ENCODE data around the gene TENM4. TPM values are rescaled to one million over a fixed set of nuclear protein-coding genes. Genes with fewer than 3 reads are reported as not detected.

Gene TENM4
- total RNA-seq, 2 experiments from 2014 or later: not detected

GRCh38 chr11:79375818-79376550 lies 64.8 kb downstream of the TENM4 start:
- CTCF ChIA-PET (ENCODE audit: unreplicated experiment): no interaction called here

GRCh38 chr11:79374727-79375126 lies 66.1 kb downstream of the TENM4 start:
- no TSS peak for BruUV-seq (replicated peaks)
- TF ChIP-seq EZH2phosphoT487 (IDR thresholded peaks at IDR 0.05; ENCODE audit: borderline replicate concordance, low read depth, low read length): no peak
- no peak for TF ChIP-seq CTCF (conservative IDR thresholded peaks at IDR 0.05; ENCODE audit: low read length)
- Histone ChIP-seq H3K4me2 (ENCODE audit: low read length) (no peak overlapping the region), H2AFZ (ENCODE audit: low read length) (no peak overlapping the region), H3K79me2 (ENCODE audit: insufficient read depth, low read depth, low read length) (no peaks in the 10 kb centered on the region), H3K4me1 (ENCODE audit: insufficient read depth, low read length, poor library complexity, severe bottlenecking) (no peaks in the 10 kb centered on the region), H3K9me2 (ENCODE audit: insufficient read depth, low read length) (no peaks in the 10 kb centered on the region), H3K36me3 (ENCODE audit: insufficient read depth, low read length) (no peaks in the 10 kb centered on the region), H3K27ac (ENCODE audit: low read depth, low read length, poor library complexity, severe bottlenecking) (no peak overlapping the region), H4K20me1 (ENCODE audit: insufficient read depth, low read length) (no peaks in the 10 kb centered on the region), H3K4me3 (ENCODE audit: low read depth, low read length, poor library complexity, severe bottlenecking) (no peak overlapping the region), H3K9me3 (ENCODE audit: low read length) (no peaks in the 10 kb centered on the region)
- ChIA-PET POLR2A (interaction anchor here (0.8 kb wide), 1 partner anchor 9 kb away, joined by 3 read pairs; no protein-coding TSS in a partner anchor), CTCF (ENCODE audit: unreplicated experiment) (no interaction called here)
- intact Hi-C loops (cut with micrococcal nuclease; ENCODE audit: unreplicated experiment): no loop called here
- no peak for DNase-seq (ENCODE audit: low spot score)

More at GRCh38 chr11:79375818-79376550, 64.8 kb downstream of the TENM4 start:
- Histone ChIP-seq H3K27ac (ENCODE audit: low read depth, low read length, poor library complexity, severe bottlenecking) (no peak overlapping the region), H4K20me1 (ENCODE audit: insufficient read depth, low read length) (no peaks in the 10 kb centered on the region), H3K4me3 (ENCODE audit: low read depth, low read length, poor library complexity, severe bottlenecking) (no peak overlapping the region), H3K4me1 (ENCODE audit: insufficient read depth, low read length, poor library complexity, severe bottlenecking) (no peaks in the 10 kb centered on the region), H3K9me2 (ENCODE audit: insufficient read depth, low read length) (no peaks in the 10 kb centered on the region), H3K36me3 (ENCODE audit: insufficient read depth, low read length) (no peaks in the 10 kb centered on the region), H2AFZ (ENCODE audit: low read length) (no peak overlapping the region), H3K4me2 (ENCODE audit: low read length) (no peak overlapping the region), H3K9me3 (ENCODE audit: low read length) (no peaks in the 10 kb centered on the region), H3K79me2 (ENCODE audit: insufficient read depth, low read depth, low read length) (no peaks in the 10 kb centered on the region)
- no TSS peak for BruUV-seq (replicated peaks)
- intact Hi-C loops (cut with micrococcal nuclease; ENCODE audit: unreplicated experiment): no loop called here
- no peak for DNase-seq (ENCODE audit: low spot score)
- no peak for TF ChIP-seq EZH2phosphoT487 (IDR thresholded peaks at IDR 0.05; ENCODE audit: borderline replicate concordance, low read depth, low read length)
- no peak for TF ChIP-seq CTCF (conservative IDR thresholded peaks at IDR 0.05; ENCODE audit: low read length)
- POLR2A ChIA-PET: interaction anchor here (1.2 kb wide), 1 partner anchor 20 kb away, joined by 5 read pairs; no protein-coding TSS in a partner anchor

GRCh38 chr11:79371724-79372123 lies 69.1 kb downstream of the TENM4 start:
- DNase-seq (ENCODE audit: low spot score): no peak
- Histone ChIP-seq H3K27ac (ENCODE audit: low read depth, low read length, poor library complexity, severe bottlenecking) (no peak overlapping the region), H2AFZ (ENCODE audit: low read length) (no peak overlapping the region), H3K4me3 (ENCODE audit: low read depth, low read length, poor library complexity, severe bottlenecking) (no peak overlapping the region), H3K79me2 (ENCODE audit: insufficient read depth, low read depth, low read length) (no peaks in the 10 kb centered on the region), H3K4me2 (ENCODE audit: low read length) (no peak overlapping the region), H3K9me2 (ENCODE audit: insufficient read depth, low read length) (no peaks in the 10 kb centered on the region), H3K9me3 (ENCODE audit: low read length) (no peaks in the 10 kb centered on the region), H3K4me1 (ENCODE audit: insufficient read depth, low read length, poor library complexity, severe bottlenecking) (no peaks in the 10 kb centered on the region), H4K20me1 (ENCODE audit: insufficient read depth, low read length) (no peaks in the 10 kb centered on the region), H3K36me3 (ENCODE audit: insufficient read depth, low read length) (no peaks in the 10 kb centered on the region)
- intact Hi-C loops (cut with micrococcal nuclease; ENCODE audit: unreplicated experiment): no loop called here
- BruUV-seq (replicated peaks): no TSS peak
- TF ChIP-seq EZH2phosphoT487 (IDR thresholded peaks at IDR 0.05; ENCODE audit: borderline replicate concordance, low read depth, low read length) (no peak), CTCF (conservative IDR thresholded peaks at IDR 0.05; ENCODE audit: low read length) (no peak)
- POLR2A ChIA-PET: no interaction called here
- CTCF ChIA-PET (ENCODE audit: unreplicated experiment): no interaction called here
